Adrenal gland (tissue), 5 donors: ENCODE data around the gene SEC23B.

ENCODE experiments used
- CTCF ChIP-seq, 6 experiments: fragments of 450-650 bp in 4 of 6; fragments of 200-600 bp in 2 of 6; sonication (generic) in 1 of 6; IDR thresholded peaks; 1 replicate in 5 of 6; 2 replicates in 1 of 6; pipeline versions ENCODE4 v1.5.1 to v1.8.0; 2016 to 2021; ENCODE audit warnings: antibody characterized with exemption in 6 of 6, mild to moderate bottlenecking in 2 of 6, moderate library complexity in 1 of 6
- POLR2A ChIP-seq, 2 donors: fragments of 450-650 bp; IDR thresholded peaks; one replicate each; pipeline ENCODE4 v1.6.1; 2017; ENCODE audit warnings: antibody characterized with exemption in 2 of 2, mild to moderate bottlenecking in 2 of 2, moderate library complexity in 1 of 2
- donor health status: DM: no; HTN: no; CAD: no.

DNA sequence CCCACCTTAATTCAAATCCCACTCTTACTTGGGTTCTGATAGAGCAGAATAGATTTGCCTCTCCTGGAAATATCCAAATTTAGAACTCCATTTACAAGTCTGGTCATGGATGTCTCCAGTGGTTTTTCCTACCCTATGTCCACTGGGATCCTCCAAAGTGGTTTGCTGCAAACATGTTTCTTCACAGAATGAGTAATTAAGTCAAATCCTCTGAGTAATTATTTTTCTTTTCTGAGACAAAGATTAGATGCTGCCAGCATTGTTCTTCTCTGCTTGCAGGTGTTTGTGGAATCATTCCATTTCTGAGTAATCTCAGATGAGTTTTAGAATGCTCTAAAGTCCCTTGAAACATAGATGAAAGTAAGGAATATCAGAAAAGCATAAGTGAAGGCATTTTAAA is 102.0 kb downstream of the SEC23B start:
- TF ChIP-seq CTCF (IDR thresholded peaks at IDR 0.05) (no peak), POLR2A (IDR thresholded peaks at IDR 0.05) (no peak)
